ENCODE measurements around the gene PPT2. TPM values are rescaled to one million over a fixed set of nuclear protein-coding genes. Genes with fewer than 3 reads are reported as not detected.

PPT2 gene
- total RNA-seq, 4 donors from 2014 or later: 13.0 to 26.1 (median 24.1) TPM

DNA sequence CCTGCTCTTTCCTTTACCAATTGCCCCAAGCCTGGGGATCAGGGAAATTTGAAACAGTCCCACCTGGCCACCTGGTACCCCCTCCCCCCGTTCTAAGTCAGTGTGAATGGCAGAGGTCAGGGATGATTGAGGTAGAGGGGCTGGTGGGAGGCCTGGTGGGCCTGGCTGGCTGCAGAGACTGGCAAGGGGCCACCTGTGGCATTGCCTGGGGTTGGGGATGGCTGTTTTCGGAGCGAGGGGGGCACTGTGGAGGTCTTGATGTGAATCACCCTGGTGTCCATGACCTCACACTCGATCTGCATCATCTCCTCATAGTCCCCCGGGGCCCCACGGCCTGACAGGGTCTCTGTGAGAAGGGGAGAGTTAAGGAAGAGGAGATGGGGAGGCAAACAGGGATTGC is 38.3 kb upstream of the PPT2 start:
- Histone ChIP-seq H3K4me1 (peaks cover 10 to 48% of the 10 kb centered on the region in 2 donors), H3K27ac (peak overlapping the region in 1 of 3 donors; percentile 66), H3K4me3 (replicated peaks in 1 of 3) (no peak overlapping the region), H3K9me3 (no peaks in the 10 kb centered on the region), H3K27me3 (no peaks in the 10 kb centered on the region), H3K36me3 (peaks cover 40 to 44% of the 10 kb centered on the region in 2 donors)
- DNase-seq: no peak
- intact Hi-C loops (cut with DNase I): loop anchor here (5.0 to 10.0 kb wide), 2 partner anchors 37 to 71 kb away; partner anchors contain the start of genes PPT2 and PRRT1
- WGBS, 2 donors: 90 to 91% methylated on average over 6 of the region's 6 CpGs
- TF ChIP-seq POLR2A (IDR thresholded peaks at IDR 0.05): no peak
- TF ChIP-seq, protein P1, sequence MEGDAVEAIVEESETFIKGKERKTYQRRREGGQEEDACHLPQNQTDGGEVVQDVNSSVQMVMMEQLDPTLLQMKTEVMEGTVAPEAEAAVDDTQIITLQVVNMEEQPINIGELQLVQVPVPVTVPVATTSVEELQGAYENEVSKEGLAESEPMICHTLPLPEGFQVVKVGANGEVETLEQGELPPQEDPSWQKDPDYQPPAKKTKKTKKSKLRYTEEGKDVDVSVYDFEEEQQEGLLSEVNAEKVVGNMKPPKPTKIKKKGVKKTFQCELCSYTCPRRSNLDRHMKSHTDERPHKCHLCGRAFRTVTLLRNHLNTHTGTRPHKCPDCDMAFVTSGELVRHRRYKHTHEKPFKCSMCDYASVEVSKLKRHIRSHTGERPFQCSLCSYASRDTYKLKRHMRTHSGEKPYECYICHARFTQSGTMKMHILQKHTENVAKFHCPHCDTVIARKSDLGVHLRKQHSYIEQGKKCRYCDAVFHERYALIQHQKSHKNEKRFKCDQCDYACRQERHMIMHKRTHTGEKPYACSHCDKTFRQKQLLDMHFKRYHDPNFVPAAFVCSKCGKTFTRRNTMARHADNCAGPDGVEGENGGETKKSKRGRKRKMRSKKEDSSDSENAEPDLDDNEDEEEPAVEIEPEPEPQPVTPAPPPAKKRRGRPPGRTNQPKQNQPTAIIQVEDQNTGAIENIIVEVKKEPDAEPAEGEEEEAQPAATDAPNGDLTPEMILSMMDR (IDR thresholded peaks at IDR 0.05): no peak

DNA sequence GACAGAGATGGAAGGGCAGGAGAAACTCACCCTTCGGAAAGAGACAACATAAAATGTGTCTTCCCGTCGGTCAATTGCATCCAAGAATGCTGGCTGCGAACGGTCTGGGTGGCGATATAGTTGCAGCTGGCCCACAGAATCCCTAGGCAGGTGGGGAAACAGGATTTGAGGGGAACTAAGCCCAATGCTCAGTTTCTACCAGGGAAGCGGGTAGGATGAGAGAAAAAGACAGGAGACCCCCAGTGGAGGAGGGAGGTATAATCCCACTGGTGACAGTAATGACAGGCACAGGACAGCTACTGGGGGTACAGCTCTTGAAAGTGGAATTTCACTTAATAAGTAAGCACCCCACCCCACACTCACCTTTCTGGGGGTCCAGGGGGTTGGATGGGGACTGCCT is 37.3 kb upstream of the PPT2 start:
- DNase-seq: no peak
- TF ChIP-seq, protein P1 (IDR thresholded peaks at IDR 0.05): peak in 2 of 6 experiments; percentile 16 to 27
- no peak for TF ChIP-seq POLR2A (IDR thresholded peaks at IDR 0.05)
- intact Hi-C loops (cut with DNase I): loop anchor here (5.0 to 10.0 kb wide), 2 partner anchors 36 to 72 kb away; partner anchors contain the start of genes PPT2 and PRRT1
- H3K4me1 ChIP-seq: peaks cover 10 to 37% of the 10 kb centered on the region in 2 donors
- no peaks in the 10 kb centered on the region for H3K9me3 ChIP-seq
- H3K36me3 ChIP-seq: peaks cover 51 to 55% of the 10 kb centered on the region in 2 donors
- H3K4me3 ChIP-seq (replicated peaks in 1 of 3): no peak overlapping the region
- 89 to 92% methylated on average over 7 of the region's 7 CpGs for WGBS, 2 donors
- H3K27me3 ChIP-seq: no peaks in the 10 kb centered on the region
- H3K27ac ChIP-seq: peak overlapping the region in 1 of 3 donors; percentile 36

DNA sequence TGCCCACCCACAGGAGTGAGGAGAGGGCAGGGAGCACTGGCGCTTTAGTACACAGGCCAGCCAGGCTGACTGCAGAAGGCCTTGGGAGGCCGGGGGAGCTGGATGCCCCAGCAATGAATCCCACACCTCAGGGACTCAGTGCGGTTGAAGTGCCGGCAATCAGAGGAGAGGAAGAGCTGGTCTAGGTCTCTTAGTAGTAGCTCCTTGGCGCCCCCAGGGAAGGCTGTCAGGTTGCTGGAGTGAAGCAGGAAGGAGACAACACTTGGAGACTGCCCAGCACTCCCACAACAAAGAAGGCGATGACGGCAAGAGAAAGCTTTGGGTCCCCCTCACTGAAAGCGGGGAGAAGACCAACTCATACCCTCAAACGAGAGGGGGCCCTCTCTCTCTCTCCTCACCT is 36.5 kb upstream of the PPT2 start:
- WGBS, 2 donors: 89 to 93% methylated on average over 9 of the region's 9 CpGs
- intact Hi-C loops (cut with DNase I): loop anchor here (5.0 to 10.0 kb wide), 2 partner anchors 35 to 73 kb away; partner anchors contain the start of genes PPT2 and PRRT1
- H3K27ac ChIP-seq: peak overlapping the region in 1 of 3 donors; percentile 36

DNA sequence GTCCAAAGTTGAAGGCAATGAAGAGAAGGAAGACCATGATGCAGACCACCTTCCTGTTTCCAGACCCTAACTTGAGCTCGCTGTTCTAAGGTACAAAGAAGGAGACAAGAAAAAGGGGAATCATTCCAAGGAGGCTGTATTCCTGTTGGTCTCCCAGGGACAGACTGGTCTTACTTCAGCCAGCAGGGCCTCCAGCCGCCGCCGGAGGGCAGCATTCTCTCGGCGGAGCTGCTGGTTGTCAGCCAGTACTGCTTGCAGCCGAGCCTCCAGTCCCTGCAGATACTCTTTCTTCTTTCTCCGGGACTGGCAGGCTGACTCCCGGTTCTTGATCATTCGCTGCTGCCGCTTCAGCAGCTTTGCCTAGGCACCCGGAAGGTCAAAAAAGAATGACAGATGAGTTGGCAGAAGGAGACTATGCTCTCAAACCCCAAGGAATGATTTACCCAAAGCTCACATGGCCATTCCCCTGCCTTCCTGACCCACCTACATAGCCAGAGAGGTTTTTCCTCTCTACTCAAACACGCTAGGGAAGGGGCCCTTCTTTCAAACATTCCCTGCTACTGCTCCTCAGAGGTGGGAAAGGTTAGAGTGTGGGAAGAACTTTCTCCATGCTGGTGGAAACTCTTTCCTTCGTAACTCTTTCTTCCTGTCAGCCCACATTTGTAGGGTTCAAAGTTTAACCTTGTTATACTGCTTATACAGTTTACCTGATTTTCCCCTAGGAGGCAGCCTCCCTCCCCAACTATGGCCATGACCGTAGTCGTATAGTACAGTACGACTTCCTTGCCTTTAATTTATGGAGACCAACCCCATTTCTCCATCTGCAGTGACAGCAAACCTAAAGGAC is 34.9 kb upstream of the PPT2 start:
- Histone ChIP-seq H3K27me3 (no peaks in the 10 kb centered on the region), H3K36me3 (peaks cover 63 to 68% of the 10 kb centered on the region in 2 donors), H3K4me3 (replicated peaks in 1 of 3) (no peak overlapping the region), H3K9me3 (no peaks in the 10 kb centered on the region), H3K4me1 (peaks cover 2 to 16% of the 10 kb centered on the region in 2 donors), H3K27ac (peak overlapping the region in 2 of 3 donors; percentile 26 to 57)
- 25 to 31% methylated on average over 17 of the region's 17 CpGs for WGBS, 2 donors
- intact Hi-C loops (cut with DNase I): loop anchor here (5.0 to 10.0 kb wide), 2 partner anchors 33 to 74 kb away; partner anchors contain the start of genes PPT2 and PRRT1
- DNase-seq: peak; percentile 90 to 91
- TF ChIP-seq, protein P1 (IDR thresholded peaks at IDR 0.05): peak; percentile 77 to 96 (median 93)
- TF ChIP-seq POLR2A (IDR thresholded peaks at IDR 0.05): no peak

More for the DNA sequence above, 36.5 kb upstream of the PPT2 start:
- H3K4me3 ChIP-seq (replicated peaks in 1 of 3): no peak overlapping the region
- TF ChIP-seq, protein P1 (IDR thresholded peaks at IDR 0.05): no peak
- no peak for TF ChIP-seq POLR2A (IDR thresholded peaks at IDR 0.05)
- DNase-seq: no peak
- H3K9me3 ChIP-seq: no peaks in the 10 kb centered on the region
- peaks cover 56 to 58% of the 10 kb centered on the region in 2 donors for H3K36me3 ChIP-seq
- H3K4me1 ChIP-seq: peaks cover 10 to 31% of the 10 kb centered on the region in 2 donors
- H3K27me3 ChIP-seq: no peaks in the 10 kb centered on the region

Data from thyroid gland (tissue), 4 donors.